GM18861 (cell line): ENCODE measurements around the gene TMEM179B.
"Not testable (repeated sequence)": the region's sequence is repeated elsewhere in the genome, so short reads cannot be mapped to it uniquely, and the experiment has no call there.

Experiments
- ATAC-seq: cut with Tn5 transposase; IDR thresholded peaks from one replicate; pipeline ENCODE4 v1.9.1; 2021; ENCODE audit not compliant: unreplicated experiment

The TMEM179B gene, protein sequence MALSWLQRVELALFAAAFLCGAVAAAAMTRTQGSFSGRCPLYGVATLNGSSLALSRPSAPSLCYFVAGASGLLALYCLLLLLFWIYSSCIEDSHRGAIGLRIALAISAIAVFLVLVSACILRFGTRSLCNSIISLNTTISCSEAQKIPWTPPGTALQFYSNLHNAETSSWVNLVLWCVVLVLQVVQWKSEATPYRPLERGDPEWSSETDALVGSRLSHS

DNA sequence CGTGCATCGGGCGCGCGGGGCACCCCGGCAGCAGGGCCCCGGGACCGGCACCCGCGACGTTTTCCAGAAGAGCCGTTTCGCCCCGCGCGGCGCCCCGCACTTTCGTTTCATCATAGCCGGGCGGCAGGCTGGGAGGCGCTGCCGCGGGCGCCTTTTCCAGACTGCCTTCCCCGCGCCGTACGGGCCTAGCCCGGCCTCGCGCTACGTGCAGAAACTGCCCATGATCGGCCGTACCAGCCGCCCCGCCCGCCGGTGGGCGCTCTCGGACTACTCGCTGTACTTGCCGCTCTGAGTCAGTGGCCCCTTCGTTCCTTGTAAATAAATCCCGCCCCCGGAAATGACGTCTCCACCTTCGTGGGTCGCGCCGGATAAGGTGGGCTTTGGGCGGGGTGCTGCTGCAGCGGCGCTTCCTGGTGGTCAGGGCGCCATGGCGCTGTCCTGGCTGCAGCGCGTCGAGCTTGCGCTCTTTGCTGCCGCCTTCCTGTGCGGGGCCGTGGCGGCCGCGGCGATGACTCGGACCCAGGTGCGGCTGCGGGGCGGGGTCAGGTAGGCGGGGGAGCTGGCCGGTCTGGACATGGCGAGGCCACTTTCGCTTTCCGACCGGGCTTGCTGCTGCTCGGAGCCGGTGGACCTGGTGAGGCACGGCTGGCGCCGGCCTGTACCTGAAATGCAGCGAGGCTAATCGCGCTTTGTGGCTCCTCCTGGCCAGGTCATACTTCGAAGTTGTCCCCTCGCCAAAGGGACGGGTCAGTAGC, at the start of gene TMEM179B:
TSS of gene TMEM179B (plus strand) at position 398 of the 755 bp plus-strand sequence. CDS start at position 428, 30 bp downstream.
- ATAC-seq = peak; percentile 39

DNA sequence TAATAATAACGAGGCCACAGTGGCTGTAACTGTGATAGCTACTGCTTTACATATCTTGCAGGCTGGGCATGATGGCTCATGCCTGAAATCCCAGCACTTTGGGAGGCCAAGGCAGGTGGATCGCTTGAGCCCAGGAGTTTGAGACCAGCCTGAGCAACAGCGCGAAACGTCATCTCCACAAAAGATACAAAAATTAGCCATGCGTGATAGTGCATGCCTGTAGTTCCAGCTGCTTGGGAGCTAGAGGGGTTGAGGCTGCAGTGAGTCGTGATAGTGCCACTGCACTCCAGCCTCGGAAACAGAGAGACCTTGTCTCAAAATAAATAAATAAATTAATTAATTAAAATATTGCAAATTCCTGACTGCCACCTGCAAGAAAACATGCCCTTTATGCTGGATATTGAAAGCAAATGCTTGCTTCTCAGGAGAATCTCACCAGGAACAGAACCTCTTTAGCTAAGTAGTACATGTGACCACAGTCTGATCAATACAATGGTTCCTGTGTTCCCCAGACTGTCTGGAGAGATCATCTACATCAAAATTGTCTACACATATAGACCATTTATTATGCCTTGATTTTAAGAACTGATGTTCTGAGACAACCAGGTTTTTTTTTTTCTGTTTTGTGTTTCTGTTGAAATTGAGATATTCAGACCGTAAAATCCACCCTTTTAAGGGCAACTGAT, 39.6 kb upstream of the TMEM179B start:
- no peak for ATAC-seq

DNA sequence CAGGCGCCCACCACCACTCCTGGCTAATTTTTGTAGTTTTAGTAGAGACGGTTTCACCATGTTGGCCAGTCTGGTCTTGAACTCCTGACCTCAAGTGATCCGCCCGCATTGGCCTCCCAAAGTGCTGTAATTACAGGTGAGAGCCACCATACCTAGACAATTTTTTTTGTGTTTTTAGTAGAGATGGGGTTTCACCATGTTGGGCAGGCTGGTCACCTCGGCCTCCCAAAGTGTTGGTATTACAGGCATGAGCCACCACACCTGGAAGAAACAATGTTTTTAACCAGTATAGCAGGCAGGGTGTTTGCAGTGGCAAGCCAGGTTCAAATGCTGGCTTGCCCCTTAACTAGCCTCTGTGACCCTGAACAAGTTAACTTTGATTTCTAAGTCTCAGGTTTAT, 37.3 kb upstream of the TMEM179B start:
- not testable (repeated sequence) for ATAC-seq

DNA sequence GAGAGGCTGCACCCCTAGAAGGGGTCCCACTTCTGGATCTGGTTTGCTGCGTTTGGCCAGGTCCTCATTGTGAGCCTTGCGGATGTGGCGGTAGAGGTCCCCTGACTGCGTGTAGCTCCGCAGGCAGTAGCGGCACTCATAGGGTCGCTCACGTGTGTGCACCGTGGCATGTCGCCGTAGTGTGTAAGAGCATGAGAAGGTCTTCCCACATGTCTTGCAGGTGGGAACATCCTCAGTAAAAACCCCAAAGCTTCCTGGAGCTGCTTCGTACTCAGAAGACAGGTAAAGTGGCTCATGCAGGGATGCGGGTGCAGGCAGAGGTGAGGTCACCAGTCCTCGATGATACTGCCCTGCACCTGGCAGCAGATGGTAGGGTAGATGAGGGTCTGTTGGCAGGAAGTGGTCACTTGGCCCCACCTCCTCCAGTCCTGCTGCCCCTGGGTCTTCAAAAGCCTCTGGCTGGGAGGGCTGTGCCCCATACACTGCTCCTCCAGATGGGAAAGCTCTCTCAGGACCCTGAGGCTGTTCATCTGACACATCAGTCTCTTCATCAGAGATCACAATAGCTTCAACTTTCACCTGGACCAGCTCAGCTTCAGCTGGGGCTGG, 34.9 kb upstream of the TMEM179B start:
- no peak for ATAC-seq

DNA sequence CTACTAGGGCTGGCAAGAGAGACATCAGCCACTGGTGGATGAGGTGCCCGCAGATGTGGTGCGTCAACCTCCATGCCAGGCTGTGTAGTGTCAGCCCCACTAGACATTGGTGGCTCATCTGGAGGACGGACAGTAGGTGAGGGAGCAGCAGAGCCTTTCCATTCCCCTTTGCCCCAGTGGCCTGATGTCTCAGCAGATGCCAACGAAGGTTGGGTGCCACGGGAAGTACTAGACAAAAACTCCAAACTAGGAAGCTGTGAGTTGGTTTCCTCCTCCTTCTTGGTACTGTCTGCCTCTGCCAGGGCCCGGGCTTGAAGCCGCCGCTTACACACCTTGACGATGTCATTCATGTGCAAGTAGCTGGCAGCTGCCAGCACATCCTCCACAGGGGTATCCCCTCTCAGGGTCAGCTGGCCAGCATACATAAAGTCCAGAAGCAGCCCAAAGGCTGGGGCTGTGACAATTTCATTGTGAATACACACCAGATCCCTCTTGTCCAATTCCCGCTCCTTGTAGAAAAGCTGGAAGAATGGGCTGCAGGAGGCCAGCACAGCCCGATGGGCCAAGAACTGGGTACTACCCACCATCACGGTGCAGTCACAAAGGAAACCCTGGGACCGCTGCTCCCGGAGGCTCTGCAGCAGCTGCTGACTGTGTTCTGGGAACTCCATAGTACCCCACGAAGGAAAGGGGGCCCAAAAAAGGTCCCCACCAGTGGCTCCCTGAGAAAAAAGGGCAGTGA, 34.0 kb upstream of the TMEM179B start:
- no peak for ATAC-seq

DNA sequence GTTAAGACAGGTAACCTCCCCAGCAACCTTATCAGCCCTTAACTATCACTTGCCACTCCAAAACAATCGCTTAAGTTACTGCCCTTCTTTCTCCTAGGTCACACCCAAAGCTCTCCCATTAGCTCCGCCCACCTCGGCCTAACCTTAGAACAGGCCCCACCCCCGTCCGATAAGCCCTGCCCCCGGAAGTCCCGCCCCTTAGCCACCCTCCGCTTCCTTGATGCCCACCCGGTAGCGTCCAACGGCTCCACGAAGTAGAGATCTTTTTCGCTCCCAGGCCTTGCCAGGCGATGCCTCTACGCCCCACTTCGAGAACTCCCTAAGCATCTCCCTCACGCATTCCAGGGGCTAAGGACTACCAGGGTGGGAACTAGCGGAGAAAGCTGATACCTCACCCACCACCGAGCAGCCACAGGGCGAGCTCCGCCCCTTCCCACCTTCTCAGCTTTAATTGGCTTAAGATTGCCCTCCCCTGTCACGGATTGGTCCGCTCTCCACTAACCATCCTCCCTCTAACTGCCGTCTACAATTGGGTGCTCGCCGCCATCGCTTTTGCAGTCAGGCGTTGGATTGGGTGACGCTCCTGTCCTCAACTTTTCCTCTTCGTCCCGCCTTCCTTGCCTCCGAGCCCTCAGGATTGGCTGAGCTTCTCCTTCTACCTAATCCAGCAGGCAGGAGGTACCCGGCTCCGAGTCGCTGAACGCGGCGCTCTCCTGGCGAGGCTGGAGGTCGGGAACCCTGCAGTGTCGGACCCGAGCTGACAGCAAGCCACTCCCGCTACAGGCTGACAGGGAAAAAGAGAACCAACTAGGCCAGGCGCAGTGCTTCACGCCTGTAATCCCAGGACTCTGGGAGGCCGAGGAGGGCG, 33.2 kb upstream of the TMEM179B start, which contains the start of gene ZBTB3:
TSS of gene ZBTB3 (minus strand) at position 425 of the 868 bp plus-strand sequence. CDS start 496 bp downstream, outside the sequence.
- peak; percentile 96 for ATAC-seq

DNA sequence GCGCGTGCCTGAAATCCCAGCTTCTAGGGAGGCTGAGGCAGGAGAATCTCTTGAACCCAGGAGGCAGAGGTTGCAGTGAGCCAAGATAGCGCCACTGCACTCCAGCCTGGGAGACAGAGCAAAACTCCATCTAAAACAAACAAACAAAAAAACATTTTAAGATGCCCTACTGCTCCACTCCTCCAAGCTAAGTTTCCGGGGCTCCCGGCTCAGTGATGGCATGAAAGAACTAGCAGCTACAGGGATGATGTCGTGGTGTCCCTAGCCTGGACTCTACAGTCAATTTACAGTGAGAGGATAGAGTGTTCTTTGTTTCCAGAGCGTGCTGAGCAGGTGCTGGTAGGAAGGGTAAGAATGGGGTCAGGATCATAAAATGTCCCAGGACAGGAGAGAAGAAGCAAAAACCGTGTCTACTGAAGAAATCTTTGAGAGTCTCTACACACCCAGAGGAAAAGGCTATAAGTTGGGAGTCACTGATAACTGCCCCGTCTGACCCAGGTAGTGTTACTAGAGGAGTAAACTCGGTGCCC, 32.1 kb upstream of the TMEM179B start:
- no peak for ATAC-seq

DNA sequence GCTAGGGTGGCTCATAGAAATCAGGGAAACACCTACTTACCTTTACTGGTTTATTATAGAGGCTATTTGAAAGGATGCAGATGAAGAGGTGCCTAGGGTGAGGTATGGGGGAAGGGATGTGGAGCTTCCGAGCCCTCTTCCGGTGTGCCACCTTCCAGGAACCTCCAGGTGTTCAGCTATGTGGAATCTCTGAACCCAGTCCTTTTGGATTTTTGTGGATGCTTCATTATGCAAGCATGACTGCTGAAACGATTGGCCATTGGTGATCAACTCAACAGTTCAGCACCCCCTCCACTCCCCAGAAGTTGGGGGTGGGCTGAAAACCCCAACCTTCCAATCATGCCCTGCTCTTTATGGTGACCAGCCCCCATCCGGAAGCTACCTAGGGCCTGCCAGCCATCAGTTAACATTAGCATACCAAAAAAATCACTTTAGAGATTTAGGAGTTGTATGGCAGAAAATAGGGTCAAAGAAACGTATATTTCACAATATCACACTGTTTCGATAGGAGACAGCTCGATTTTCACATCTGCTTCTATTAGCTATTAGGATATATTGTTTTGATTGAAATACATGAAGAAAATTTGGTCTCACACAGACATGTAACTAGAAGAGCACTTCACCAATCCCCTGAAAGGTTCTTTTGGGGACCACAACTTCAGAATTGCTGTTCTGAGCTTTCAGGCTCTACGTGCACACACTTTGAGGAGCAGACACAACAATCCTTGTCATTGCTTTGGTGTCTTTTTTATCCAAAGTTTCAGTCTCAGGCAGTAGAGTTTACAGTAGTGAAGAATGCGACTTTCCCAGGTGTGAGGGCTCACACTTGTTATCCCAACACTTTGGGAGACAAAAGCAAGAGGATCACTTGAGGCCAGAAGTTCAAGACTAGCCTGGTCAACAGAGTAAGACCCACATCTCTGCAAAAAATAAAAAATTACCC, 29.1 kb upstream of the TMEM179B start:
- ATAC-seq = no peak

DNA sequence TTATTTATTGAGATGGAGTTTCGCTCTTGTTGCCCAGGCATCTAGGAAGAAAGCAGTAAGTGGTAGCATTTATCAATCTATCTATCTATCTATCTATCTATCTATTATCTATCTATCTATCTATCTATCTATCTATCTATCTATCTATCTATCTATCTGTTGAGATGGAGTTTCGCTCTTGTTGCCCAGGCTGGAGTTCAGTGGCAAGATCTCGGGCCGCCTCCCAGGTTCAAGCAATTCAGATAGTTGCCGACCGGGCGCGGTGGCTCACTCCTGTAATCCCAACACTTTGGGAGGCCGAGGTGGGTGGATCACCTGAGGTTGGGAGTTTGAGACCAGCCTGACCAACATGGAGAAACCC, 26.4 kb upstream of the TMEM179B start:
- ATAC-seq = not testable (repeated sequence)

DNA sequence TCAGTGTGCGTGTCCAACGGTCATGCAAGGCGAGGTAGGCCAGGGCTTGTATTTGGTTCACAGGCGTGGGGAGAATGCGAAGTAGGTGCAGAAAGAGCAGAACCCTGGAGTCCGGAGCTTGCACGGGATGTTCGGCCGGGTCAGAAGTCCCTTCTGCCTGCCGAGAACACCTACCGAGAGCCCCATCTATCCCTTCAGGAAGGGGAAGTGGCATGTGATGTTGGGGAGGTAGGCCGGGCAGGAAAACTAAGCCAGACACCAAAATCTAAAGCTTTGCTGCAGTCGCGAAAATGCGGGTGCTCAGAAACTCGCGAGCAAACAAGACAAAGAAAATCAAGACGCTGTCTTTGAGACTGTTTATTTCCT, 16.4 kb upstream of the TMEM179B start:
- ATAC-seq = no peak

DNA sequence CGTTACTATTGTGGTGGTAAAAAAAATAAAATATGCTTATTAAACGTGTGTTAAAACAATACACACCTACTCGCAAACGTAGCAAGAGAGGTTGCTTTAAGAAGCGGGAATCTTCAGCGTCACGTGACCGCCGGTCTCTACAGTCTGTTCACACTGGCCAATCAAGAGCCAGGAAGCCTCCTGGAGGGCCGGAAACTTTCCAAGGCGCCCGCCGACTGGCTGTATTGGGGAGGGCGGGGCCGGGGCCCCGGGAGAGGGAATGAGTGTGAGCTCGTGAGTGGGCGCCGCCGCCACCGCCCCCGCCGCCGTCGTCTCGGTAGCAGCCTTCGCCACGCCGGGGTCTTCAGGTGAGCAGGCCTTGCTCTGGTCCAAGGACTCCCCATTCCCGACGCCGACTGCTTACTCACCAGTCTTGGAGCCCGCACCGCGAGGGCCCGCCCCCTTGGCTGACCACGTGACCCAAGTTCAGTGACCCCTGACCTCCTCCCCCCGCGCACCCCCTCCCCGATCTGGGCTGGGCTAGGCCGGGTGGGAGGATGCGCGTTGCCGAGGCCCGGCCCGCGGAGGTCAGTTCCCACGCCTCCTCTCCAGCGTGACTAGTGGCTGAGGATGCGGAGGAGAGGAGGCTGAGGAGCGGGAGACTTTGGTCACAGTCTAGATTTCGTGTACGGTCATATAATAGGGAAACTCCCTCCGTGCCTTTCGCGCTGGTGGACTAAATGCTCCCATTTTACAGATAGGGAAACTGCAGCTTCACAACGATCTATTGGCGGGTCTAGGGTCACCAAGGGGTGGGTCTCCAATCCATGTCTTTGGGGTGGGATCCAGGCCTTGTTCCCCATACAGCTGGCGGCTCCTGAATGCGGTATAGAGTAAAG, 15.8 kb upstream of the TMEM179B start, which contains the start of gene TAF6L:
TSS of gene TAF6L (plus strand) at position 253 of the 878 bp plus-strand sequence. CDS start 4,388 bp downstream, outside the sequence.
- ATAC-seq = peak; percentile 75

DNA sequence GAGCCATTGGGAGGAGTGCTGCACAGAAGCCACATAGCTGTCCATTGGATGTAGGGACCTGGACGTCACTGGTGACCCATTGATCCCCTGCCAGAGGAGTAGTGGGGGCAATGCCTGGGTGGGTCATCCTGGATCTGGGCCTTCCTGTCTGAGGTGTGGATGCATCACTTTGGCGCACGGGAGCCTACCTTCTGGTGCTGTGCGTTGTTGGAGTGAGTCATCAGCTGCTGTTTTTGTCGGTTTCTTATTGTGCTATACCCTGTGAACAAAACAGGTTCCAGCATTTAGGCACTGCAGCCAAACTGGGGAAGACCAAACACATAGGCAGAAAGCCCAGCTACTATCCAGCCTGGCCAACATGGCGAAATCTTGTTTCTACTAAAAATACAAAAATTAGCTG, 12.8 kb upstream of the TMEM179B start:
- ATAC-seq = no peak

DNA sequence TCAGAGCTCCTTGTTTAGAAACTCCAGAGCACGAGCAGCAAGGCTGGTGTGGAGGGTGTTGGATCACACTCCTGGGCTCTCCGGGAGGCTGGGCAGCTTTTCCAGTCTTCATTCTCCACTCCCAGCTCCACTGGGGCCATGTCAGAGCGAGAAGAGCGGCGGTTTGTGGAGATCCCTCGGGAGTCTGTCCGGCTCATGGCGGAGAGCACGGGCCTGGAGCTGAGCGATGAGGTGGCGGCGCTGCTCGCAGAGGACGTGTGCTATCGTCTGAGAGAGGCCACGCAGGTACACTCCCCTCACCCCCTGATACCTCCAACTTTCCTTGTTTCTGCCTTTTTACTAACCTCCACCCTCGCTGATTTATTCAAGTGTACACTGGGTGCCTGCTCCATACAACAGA, 11.6 kb upstream of the TMEM179B start:
- no peak for ATAC-seq

DNA sequence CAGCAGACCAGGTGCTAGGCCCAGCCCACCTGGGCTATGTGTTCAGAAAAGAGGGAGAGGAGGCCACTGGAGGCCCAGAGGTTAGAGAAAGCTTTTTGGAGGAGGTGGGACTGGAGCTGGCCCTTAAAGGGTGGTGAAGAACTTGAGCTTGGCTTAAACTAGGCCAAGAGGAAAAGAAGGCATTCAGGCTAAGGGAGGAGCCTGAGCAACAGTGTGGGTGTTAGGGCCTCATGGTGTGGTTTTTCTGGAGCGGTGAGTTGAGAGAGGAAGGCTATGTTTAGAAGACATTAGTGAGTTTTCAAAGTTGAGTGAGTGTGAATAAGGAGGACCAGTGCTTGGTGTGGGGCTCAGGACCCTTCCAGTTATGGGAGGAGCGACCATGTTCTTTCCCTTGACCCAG, 9.8 kb upstream of the TMEM179B start:
- ATAC-seq = no peak

DNA sequence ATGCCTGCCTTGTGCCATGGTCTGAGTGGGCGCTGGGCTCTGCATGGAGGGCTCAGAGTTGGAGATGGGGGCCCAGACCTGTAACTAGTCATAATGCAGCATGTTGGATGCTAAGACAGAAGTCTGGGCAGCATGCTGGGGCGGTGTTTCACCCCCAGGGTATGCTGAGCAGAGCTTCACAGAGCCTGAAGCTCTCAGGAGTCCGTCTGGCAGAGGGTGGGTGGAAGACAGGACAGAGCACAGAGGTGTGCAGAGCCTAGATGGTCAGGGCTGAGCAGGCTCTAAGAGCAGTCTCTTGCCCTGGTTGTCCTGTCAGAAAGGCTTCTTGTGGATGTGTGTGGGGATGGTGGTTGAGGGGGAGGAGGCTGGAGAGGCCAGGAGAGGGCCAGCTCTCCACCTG, 8.8 kb upstream of the TMEM179B start:
- ATAC-seq = no peak

DNA sequence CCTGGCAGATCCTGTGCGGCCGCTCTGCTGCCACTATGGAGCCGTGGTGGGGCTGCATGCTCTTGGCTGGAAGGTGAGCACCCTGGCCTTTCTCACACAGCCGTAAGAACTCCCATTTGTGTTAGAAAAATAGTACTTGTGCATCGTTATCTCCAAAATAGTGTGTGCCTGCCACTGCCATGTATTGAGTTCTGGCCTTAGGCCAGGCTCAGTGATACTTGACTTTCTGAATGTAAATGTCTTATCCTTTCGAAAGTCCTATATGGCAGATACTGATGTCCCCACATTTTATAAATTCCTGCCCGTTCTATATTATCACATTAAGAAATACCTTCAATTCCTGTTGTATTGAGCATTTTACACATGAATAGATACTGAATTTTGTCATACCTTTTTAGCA, 4.4 kb upstream of the TMEM179B start:
- no peak for ATAC-seq

DNA sequence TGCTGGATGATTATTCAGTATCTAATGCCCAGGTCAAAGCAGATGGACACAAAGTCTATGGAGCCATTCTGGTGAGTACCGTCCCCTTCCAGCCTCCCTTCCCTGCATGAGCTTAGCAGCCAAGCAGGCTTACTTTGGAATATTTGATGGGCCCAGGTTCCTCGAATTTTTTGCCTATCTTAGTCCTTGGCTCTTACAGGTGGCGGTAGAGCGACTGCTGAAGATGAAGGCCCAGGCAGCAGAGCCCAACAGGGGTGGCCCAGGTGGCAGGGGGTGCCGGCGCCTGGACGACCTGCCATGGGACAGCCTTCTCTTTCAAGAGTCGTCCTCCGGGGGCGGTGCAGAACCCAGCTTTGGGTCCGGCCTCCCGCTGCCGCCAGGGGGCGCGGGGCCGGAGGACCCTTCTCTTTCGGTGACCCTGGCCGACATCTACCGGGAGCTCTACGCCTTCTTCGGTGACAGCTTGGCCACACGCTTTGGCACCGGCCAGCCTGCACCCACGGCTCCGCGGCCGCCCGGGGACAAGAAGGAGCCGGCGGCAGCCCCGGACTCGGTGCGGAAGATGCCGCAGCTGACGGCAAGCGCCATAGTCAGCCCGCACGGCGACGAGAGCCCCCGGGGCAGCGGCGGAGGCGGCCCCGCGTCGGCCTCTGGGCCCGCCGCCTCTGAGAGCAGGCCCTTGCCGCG, 741 bp upstream of the TMEM179B start:
- ATAC-seq = peak; percentile 56
